Measurements from ENCODE around the gene UBL7.

The UBL7 gene

GRCh38 chr15:74419432-74419831 is 41.5 kb downstream of the UBL7 start:
- H3K36me3 ChIP-seq (replicated peaks; ENCODE audit: insufficient read depth, low read length): no peaks in the 10 kb centered on the region
- no peaks in the 10 kb centered on the region for H3K9me2 ChIP-seq (replicated peaks; ENCODE audit: insufficient read depth, low read length)
- no peak overlapping the region for H3K4me3 ChIP-seq (ENCODE audit: low read length)
- no peak for DNase-seq
- peaks cover 48% of the 10 kb centered on the region for H3K79me2 ChIP-seq (ENCODE audit: low read length)
- no peaks in the 10 kb centered on the region for H3K9me3 ChIP-seq (replicated peaks; ENCODE audit: insufficient read depth, low read length)
- TF ChIP-seq EZH2 (optimal IDR thresholded peaks at IDR 0.05; ENCODE audit: low read depth, low read length) (no peak), EZH2phosphoT487 (IDR thresholded peaks at IDR 0.05; ENCODE audit: low read length) (no peak), CTCF (IDR thresholded peaks at IDR 0.05; ENCODE audit: low read length) (no peak)
- no peak overlapping the region for H3K4me2 ChIP-seq (ENCODE audit: low read depth, low read length)
- H4K20me1 ChIP-seq (ENCODE audit: insufficient read depth, low read length): no peaks in the 10 kb centered on the region
- no peaks in the 10 kb centered on the region for H3K27me3 ChIP-seq (replicated peaks; ENCODE audit: insufficient read depth, low read length)
- H3K9ac ChIP-seq (ENCODE audit: low read length): no peak overlapping the region
- no peak overlapping the region for H2AFZ ChIP-seq (ENCODE audit: low read length)
- H3F3A ChIP-seq (ENCODE audit: insufficient read depth, low read length): peaks cover 3% of the 10 kb centered on the region; the same call in 1 of the 2 replicates
- H3K27ac ChIP-seq (ENCODE audit: low read length): no peak overlapping the region
- H3K4me1 ChIP-seq (ENCODE audit: low read length): peaks cover 15% of the 10 kb centered on the region

GRCh38 chr15:74418575-74419338 is 42.2 kb downstream of the UBL7 start:
- no peak overlapping the region for H3K9ac ChIP-seq (ENCODE audit: low read length)
- H3K79me2 ChIP-seq (ENCODE audit: low read length): peaks cover 43% of the 10 kb centered on the region
- H4K20me1 ChIP-seq (ENCODE audit: insufficient read depth, low read length): no peaks in the 10 kb centered on the region
- peaks cover 3% of the 10 kb centered on the region; the same call in 1 of the 2 replicates for H3F3A ChIP-seq (ENCODE audit: insufficient read depth, low read length)
- H3K36me3 ChIP-seq (replicated peaks; ENCODE audit: insufficient read depth, low read length): no peaks in the 10 kb centered on the region
- H3K9me2 ChIP-seq (replicated peaks; ENCODE audit: insufficient read depth, low read length): no peaks in the 10 kb centered on the region
- peaks cover 15% of the 10 kb centered on the region for H3K4me1 ChIP-seq (ENCODE audit: low read length)
- H3K4me3 ChIP-seq (ENCODE audit: low read length): no peak overlapping the region
- TF ChIP-seq EZH2phosphoT487 (IDR thresholded peaks at IDR 0.05; ENCODE audit: low read length) (no peak), EZH2 (optimal IDR thresholded peaks at IDR 0.05; ENCODE audit: low read depth, low read length) (no peak), CTCF (IDR thresholded peaks at IDR 0.05; ENCODE audit: low read length) (no peak)
- no peak overlapping the region for H3K4me2 ChIP-seq (ENCODE audit: low read depth, low read length)
- H3K27me3 ChIP-seq (replicated peaks; ENCODE audit: insufficient read depth, low read length): no peaks in the 10 kb centered on the region
- H3K27ac ChIP-seq (ENCODE audit: low read length): no peak overlapping the region
- H3K9me3 ChIP-seq (replicated peaks; ENCODE audit: insufficient read depth, low read length): no peaks in the 10 kb centered on the region
- DNase-seq: no peak
- no peak overlapping the region for H2AFZ ChIP-seq (ENCODE audit: low read length)

- Histone ChIP-seq H3K4me2 (ENCODE audit: low read depth, low read length) (no peak overlapping the region), H2AFZ (ENCODE audit: low read length) (no peak overlapping the region), H3K4me3 (ENCODE audit: low read length) (no peak overlapping the region), H3F3A (ENCODE audit: insufficient read depth, low read length) (peaks cover 3% of the 10 kb centered on the region; the same call in 1 of the 2 replicates), H3K36me3 (replicated peaks; ENCODE audit: insufficient read depth, low read length) (no peaks in the 10 kb centered on the region), H3K9me2 (replicated peaks; ENCODE audit: insufficient read depth, low read length) (no peaks in the 10 kb centered on the region), H4K20me1 (ENCODE audit: insufficient read depth, low read length) (no peaks in the 10 kb centered on the region), H3K9me3 (replicated peaks; ENCODE audit: insufficient read depth, low read length) (no peaks in the 10 kb centered on the region), H3K79me2 (ENCODE audit: low read length) (peaks cover 34% of the 10 kb centered on the region), H3K27me3 (replicated peaks; ENCODE audit: insufficient read depth, low read length) (no peaks in the 10 kb centered on the region), H3K27ac (ENCODE audit: low read length) (no peak overlapping the region), H3K4me1 (ENCODE audit: low read length) (peaks cover 15% of the 10 kb centered on the region), H3K9ac (ENCODE audit: low read length) (no peak overlapping the region)
- DNase-seq: no peak
- TF ChIP-seq CTCF (IDR thresholded peaks at IDR 0.05; ENCODE audit: low read length) (no peak), EZH2 (optimal IDR thresholded peaks at IDR 0.05; ENCODE audit: low read depth, low read length) (no peak), EZH2phosphoT487 (IDR thresholded peaks at IDR 0.05; ENCODE audit: low read length) (no peak)
Measured at GRCh38 chr15:74417670-74418069, 43.3 kb downstream of the UBL7 start.

All from MM.1S (cell line).